ENCODE results near the gene SELENOF. TPM values are rescaled to one million over a fixed set of nuclear protein-coding genes. Genes with fewer than 3 reads are reported as not detected.

The SELENOF gene
- total and polyA plus RNA-seq, 2 of the 4 experiments (the other 2 are of a cell fraction) = 60.0 to 153 TPM

GRCh38 chr1:86887479-86888162, 26.3 kb downstream of the SELENOF start:
- H3K4me3 ChIP-seq (ENCODE audit: insufficient read depth, low read depth, low read length) = no peak overlapping the region
- intact Hi-C loops (cut with micrococcal nuclease) (no loop called here), in situ Hi-C loops (cut with MboI; ENCODE audit: low sequenced_read_pairs) (no loop called here), dilution Hi-C loops (cut with HindIII; ENCODE audit: low sequenced_read_pairs, unreplicated experiment) (no loop called here)
- no peaks in the 10 kb centered on the region for H3K4me1 ChIP-seq (ENCODE audit: control insufficient read depth, insufficient read depth, low read length)
- H3K56ac ChIP-seq (ENCODE audit: extremely low read depth, insufficient read depth, low read length) = no peak overlapping the region
- H2AK5ac ChIP-seq (ENCODE audit: low read depth, low read length) = no peak overlapping the region
- H3K9me1 ChIP-seq (ENCODE audit: insufficient read depth, low read length) = no peaks in the 10 kb centered on the region
- no peak overlapping the region for H2BK5ac ChIP-seq (ENCODE audit: low read depth, low read length, poor library complexity, severe bottlenecking)
- H3K27me3 ChIP-seq (ENCODE audit: control insufficient read depth, insufficient read depth, low read length) = no peaks in the 10 kb centered on the region
- BruUV-seq (replicated peaks) = no TSS peak
- TF ChIP-seq RCOR1 (IDR thresholded peaks at IDR 0.05; ENCODE audit: insufficient replicate concordance, low read length) = no peak
- TF ChIP-seq MXI1 (IDR thresholded peaks at IDR 0.05; ENCODE audit: borderline replicate concordance, low read depth, low read length) = no peak
- no peak for TF ChIP-seq POLR2A (IDR thresholded peaks at IDR 0.05; ENCODE audit: low read depth, low read length)
- no peak for TF ChIP-seq RFX5 (IDR thresholded peaks at IDR 0.05; ENCODE audit: low read depth, low read length)
- no peak for TF ChIP-seq RAD21 (IDR thresholded peaks at IDR 0.05; ENCODE audit: low read length)
- no peak for TF ChIP-seq BHLHE40 (IDR thresholded peaks at IDR 0.05; ENCODE audit: low read depth, low read length)
- no peak for TF ChIP-seq CEBPB (IDR thresholded peaks at IDR 0.05; ENCODE audit: low read depth, low read length)
- H3K27ac ChIP-seq (ENCODE audit: insufficient read depth, low read length) = no peak overlapping the region
- H4K91ac ChIP-seq (ENCODE audit: insufficient read depth, low read depth, low read length) = no peak overlapping the region
- POLR2A ChIA-PET (ENCODE audit: unreplicated experiment) = no interaction called here
- no peak overlapping the region for H4K5ac ChIP-seq (ENCODE audit: low read depth, low read length)
- H3K36me3 ChIP-seq (ENCODE audit: control insufficient read depth, insufficient read depth, low read length) = peaks cover 4% of the 10 kb centered on the region
- H2BK15ac ChIP-seq (ENCODE audit: low read depth, low read length) = no peak overlapping the region
- H3K4me2 ChIP-seq (ENCODE audit: low read depth, low read length) = no peak overlapping the region
- no peak overlapping the region for H2BK120ac ChIP-seq (ENCODE audit: low read depth, low read length)
- no peak for DNase-seq
- H3K9ac ChIP-seq (ENCODE audit: low read depth, low read length) = no peak overlapping the region
- no peak overlapping the region for H3K18ac ChIP-seq (ENCODE audit: low read depth, low read length)
- H3K14ac ChIP-seq (replicated peaks; ENCODE audit: low read depth, low read length) = no peak overlapping the region
- H3K9me3 ChIP-seq (ENCODE audit: control insufficient read depth, insufficient read depth, low read length) = no peaks in the 10 kb centered on the region
- peaks cover 5 to 28% of the 10 kb centered on the region in 2 experiments; a peak in 3 of 4 replicates for H3K79me1 ChIP-seq (ENCODE audit: low read depth in 1 of 2, low read length in 2 of 2)
- CTCF ChIA-PET = no interaction called here
- no peak overlapping the region for H3K23ac ChIP-seq (ENCODE audit: low read depth, low read length)
- H4K8ac ChIP-seq (ENCODE audit: low read depth in 2 of 2, low read length in 2 of 2) = no peak overlapping the region
- no peak overlapping the region for H3K4ac ChIP-seq (ENCODE audit: low read depth, low read length)
- H2AK9ac ChIP-seq (replicated peaks; ENCODE audit: low read depth, low read length, poor library complexity) = no peak overlapping the region
- WGBS, 2 experiments (ENCODE audit: extremely low coverage in 2 of 2, insufficient read length in 1 of 2) = no CpG with 5 or more reads among the region's 5 CpGs
- H2BK20ac ChIP-seq (ENCODE audit: low read depth, low read length) = no peak overlapping the region
- H4K20me1 ChIP-seq (ENCODE audit: insufficient read depth, low read length) = no peaks in the 10 kb centered on the region; the same call in none of the 2 replicates
- H2AFZ ChIP-seq (replicated peaks; ENCODE audit: low read length, poor library complexity) = no peak overlapping the region
- ATAC-seq (ENCODE audit: low read depth) = no peak

Data from IMR-90 (cell line).